ENCODE results near the gene STARD3NL.
"Not testable (repeated sequence)": the region's sequence is repeated elsewhere in the genome, so short reads cannot be mapped to it uniquely, and the experiment has no call there.

The STARD3NL gene

DNA sequence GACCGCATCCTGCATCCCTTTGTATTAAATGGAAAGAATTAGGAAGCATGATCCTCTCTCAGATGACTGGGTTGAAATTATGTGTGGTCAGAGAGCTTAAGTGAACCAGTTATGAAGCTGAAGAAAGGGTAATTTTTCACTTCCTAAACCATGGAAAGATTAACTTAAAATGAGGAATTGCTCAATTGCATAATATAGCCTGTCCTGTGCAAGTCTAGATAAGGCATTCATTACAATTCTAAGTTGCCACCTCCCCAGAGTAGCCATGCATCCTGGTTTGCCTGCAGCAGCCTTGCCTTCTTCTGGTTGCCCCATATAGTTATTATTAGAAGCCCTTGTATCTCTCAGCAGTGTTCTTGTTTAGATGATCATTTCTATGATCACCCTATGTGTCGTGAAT, 45.3 kb downstream of the STARD3NL start:
- no peak for DNase-seq

DNA sequence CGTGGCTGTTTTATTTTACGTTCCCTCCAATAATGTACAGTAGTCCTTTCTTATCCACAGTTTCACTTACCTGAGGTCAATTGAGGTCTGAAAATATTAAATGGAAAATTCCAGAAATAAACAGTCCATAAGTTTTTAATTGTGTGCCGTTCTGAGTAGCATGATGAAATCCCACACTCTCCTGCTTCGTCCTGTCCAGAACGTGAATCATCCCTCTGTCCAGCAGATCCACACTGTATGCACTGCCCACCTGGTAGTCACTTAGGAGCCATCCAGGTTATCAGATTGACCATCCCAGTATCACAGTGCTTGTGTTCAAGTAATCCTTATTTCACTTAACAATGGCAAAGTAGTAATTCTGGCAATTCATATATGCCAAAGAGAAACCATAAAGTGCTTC, 46.3 kb downstream of the STARD3NL start:
- no peak for DNase-seq

DNA sequence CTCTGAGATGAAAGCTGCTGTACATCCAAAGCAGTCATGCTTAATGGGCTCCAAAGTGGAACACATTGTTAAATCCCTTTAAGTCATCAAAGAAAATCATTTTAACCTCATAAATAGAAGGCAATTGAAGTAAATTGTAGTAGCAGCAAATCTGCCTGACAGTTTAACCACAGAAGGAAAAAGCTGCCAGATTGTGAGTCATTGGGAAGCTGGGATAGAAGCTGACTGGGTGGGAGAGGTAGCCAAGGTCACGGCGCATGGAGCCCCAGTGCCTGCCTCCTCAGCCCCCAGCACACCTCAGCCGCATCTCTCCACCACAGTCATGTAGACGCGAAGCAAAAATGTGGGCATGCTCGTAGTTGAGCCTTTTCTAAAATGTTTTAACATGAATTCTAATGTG, 51.3 kb downstream of the STARD3NL start:
- DNase-seq: peak; percentile 38

DNA sequence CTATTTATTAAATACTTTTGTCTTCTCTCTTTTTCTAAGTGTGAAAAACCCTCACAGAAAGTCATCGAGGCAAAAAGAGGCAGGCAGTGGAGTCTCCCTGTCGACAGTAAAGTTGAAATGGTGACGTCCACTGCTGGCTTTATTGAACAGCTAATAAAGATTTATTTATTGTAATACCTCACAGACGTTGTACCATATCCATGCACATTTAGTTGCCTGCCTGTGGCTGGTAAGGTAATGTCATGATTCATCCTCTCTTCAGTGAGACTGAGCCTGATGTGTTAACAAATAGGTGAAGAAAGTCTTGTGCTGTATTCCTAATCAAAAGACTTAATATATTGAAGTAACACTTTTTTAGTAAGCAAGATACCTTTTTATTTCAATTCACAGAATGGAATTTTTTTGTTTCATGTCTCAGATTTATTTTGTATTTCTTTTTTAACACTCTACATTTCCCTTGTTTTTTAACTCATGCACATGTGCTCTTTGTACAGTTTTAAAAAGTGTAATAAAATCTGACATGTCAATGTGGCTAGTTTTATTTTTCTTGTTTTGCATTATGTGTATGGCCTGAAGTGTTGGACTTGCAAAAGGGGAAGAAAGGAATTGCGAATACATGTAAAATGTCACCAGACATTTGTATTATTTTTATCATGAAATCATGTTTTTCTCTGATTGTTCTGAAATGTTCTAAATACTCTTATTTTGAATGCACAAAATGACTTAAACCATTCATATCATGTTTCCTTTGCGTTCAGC, 52.0 kb downstream of the STARD3NL start:
- DNase-seq: no peak

DNA sequence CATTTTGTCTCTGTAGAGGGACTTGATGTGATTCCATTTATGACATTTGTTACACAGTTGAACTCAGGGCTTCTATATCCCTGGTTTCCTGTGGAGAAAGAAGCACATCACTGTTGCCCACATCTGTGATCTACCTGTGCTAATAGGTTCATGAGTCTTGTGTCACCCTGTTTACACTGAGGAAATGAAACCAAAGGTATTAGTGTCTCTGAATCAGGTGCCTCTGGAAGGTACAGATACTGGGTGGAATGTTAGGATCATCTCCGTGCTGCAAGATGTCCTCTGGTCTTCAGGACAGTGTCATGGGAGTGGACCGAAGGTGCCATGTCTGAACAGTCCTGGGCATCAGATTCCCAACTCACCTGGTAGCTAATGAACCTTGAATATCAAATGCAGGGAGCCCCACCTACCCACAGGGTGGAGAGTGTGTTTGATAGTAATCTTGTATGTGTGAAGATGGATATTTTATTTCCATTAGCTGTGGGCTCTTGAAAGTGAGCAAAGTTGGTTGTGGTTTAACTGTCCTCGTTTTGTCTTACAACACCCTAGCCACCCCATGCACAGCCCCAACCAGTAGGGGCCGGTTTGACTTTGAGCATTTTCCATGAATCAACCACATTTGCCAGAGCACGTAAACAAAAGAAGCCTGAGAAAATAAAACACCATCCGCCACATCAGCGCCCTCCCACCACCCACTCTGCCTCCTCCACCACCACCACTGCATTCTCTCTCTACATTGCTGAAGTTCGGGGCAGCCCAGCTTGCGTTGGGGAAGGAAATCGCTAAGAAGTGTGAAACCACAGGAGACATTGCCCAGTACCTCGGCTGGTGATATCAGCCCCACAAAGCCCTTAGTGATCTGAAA, 54.7 kb downstream of the STARD3NL start:
- peak; percentile 8 for DNase-seq

DNA sequence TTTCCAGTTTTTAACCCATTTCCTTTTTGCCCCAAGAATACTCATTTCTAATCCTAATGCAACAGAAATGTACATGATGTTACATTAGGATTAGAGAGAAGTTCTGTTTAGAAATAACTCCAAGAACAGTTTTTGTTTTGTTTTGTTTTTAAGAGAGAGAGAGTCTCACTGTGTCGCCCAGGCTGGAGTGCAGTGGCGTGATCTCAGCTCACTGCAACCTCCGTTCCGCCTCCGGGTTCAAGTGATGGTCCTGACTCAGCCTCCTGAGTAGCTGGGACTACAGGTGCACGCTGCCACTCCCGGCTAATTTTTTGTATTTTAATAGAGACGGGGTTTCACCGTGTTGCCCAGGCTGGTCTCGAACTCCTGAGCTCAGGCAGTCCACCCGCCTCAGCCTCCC, 56.7 kb downstream of the STARD3NL start:
- not testable (repeated sequence) for DNase-seq

DNA sequence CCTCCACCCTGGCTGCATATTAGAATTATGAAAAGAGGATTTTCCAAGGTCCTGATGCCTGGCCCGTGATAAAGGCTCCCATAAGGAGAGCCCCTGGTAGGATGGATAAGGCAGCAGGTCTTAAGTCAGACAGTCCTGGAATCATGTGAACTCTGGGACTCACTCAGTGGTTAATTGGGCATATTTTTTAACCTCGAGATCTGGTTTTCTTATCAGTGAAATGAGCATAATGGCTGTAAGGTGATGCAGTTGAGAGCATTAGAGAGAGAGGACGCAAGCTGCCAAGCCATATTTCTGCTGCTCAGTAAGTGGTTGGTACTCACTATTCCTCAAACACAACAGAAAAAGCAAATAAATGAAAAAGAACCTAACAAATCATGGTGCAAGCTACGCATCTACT, 57.6 kb downstream of the STARD3NL start:
- no peak for DNase-seq

DNA sequence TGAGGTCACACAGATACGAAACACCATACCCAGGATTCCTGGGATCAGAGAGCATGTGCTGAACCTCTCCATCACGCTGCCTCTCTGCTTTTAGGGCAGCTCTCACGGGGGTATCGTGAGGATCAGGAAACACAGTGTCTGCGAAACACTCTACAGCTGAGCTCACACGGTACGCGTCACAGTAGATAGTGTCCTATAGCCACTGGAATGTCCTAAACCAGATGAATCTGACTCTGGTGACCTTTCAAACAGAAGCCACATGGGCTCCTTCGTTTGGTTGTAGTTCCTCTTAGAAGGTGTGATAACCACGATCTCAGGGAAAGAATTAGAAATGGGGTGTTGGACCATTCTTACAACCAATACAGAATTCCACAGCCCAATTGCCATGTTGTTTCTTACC, 61.1 kb downstream of the STARD3NL start:
- DNase-seq: not testable (repeated sequence)

DNA sequence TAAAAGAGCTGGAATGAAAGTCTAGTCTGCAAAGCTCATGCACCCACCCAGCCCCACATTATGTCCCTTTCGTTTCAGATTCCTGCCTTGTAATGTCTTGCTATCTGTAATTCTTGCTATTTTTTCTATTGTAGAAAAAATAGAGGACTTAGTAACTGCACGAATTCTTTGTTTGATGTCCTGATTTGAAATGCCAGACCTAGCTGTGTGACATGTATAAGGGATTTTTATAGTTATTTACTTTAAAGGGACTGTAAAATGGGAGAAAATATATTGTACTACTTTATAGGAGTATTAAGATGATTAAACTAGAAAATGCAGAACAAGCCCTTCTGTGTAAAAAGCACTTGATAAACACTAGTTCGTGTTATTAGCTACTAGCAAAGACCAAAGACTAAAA, 63.0 kb downstream of the STARD3NL start:
- no peak for DNase-seq

DNA sequence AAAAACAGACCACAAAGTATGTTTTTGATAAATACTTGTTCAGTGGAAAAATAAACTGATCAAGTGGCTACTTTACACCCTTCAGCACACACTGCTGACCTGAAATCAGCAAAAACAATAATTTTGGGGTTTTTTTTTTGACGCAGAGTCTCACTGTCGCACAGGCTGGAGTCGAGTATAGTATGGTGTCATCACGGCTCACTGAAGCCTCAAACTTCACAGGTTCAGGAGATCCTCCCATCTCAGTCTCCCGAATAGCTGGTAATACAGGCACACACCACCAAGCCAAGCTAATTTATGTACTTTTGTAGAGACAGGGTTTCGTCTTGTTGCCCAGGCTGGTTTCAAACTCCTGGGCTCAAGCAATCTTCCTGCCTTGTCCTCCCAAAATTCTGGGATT, 64.8 kb downstream of the STARD3NL start:
- no peak for DNase-seq

DNA sequence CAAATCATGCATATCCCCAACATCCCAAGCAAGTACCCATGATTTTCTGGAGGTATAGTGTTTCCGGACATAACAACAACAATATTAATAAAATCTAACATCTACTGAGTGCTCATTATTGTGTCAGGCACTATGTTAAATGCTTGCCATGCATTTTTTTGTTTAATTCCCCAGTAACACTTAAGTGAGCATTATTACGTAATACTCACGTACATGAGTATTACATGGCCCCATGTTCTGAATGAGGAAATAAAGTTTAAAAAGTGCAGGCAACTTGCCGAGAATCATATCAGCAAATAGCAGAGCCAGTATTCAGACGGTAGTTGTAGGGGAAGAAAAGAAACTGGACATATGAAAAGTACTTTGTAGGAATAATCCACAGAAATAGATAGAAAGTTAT, 65.3 kb downstream of the STARD3NL start:
- not testable (repeated sequence) for DNase-seq

DNA sequence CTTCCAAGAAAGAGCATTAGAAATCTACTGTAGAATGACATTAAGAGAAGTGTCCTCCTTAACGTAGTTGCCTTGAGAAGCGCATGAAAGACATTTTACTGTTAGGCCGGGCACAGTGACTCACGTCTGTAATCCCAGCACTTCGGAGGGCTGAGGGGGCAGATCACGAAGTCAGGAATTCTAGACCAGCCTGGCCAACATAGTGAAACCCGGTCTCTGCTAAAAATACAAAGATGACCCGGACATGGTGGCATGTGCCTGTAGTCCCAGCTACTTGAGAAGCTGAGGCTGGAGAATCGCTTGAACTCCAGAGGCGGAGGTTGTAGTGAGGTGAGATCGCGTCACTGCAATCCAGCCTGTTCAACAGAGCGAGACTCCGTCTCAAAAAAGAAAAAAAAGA, 66.5 kb downstream of the STARD3NL start:
- no peak for DNase-seq

DNA sequence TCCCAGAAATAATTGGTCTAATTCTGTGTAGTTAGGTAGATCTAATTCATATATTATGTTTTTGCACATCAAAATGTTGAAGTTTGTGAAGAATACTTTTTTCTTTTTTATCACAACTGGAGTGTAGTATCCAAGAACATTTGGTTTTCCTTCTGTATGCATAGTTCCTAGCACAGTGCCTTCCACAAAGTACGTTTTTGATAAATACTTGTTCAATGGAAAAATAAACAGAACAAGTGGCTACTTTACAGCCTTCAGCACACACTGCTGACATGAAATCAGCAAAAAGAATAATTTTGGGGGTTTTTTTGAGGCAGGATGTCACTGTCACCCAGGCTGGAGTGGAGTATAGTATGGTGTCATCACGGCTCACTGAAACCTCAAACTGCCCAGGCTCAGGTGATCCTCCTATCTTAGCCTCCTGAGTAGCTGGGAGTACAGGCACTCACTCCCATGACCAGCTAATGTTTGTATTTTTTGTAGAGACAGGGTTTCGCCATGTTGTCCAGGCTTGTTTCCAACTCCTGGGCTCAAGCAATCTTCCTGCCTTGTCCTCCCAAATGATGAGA, 67.4 kb downstream of the STARD3NL start:
- no peak for DNase-seq

DNA sequence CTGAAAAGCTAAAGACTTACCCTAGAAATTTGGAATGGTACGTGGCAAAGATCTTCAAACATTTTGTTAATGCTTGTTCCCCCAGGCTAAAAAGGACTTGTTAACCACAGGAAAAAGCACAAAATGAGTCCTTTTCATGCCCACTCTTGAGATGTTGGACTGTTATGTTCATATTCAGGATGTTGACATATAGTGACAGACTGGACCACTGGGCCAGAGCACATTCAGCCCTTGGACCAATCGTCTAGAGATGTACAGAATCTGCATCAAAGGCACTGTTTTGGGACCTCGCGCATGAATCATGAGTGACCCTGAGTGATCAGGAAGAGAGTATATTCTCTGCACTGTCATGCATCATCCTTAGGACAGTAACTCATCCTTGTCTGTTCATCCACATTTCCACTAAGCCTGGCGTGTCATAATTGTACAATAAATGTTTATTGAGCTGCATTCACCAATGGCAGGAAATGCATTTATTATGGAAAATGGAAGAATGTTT, 70.1 kb downstream of the STARD3NL start:
- no peak for DNase-seq

DNA sequence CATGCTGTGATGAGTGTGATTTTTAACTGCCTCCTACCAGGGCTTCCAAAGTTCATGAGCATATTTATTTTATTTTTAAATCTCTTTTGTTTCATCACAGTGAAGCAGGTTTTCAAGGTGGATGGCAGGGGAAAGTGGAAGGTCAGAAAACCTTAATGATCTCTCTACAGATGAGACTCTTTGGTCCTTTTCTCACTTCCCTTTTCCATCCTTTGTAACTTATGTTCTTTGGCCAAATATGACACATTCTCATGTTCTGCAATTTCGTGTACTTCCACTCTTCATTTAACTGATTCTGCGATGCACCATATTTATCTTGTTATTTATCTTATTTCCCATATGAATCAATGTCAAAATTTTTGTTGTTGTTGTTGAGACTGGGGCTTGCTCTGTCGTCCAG, 71.8 kb downstream of the STARD3NL start:
- DNase-seq: not testable (repeated sequence)

DNA sequence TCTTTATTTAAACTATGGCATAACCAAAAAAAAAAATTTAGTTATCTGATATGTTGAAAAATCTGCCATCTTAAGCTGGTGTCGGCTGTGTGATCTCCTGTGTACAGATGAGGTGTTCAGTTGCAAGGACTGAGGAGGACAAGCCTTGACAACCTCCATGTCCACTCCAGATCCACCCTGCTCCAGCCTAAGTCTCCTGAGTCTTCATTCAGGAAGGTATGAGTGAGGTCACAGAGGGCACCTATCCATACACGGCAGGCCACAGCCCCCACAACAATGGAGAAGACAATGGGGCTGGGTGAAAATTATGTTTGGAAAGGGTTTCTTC, 79.3 kb downstream of the STARD3NL start:
- DNase-seq: no peak

DNA sequence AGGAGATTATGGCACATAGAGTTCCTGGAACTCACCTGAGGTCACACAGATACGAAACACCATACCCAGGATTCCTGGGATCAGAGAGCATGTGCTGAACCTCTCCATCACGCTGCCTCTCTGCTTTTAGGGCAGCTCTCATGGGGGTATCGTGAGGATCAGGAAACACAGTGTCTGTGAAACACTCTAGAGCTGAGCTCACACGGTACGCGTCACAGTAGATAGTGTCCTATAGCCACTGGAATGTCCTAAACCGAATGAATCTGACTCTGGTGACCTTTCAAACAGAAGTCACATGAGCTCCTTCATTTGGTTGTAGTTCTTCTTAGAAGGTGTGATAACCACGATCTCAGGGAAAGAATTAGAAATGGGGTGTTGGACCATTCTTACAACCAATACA, 81.1 kb downstream of the STARD3NL start:
- DNase-seq: not testable (repeated sequence)

DNA sequence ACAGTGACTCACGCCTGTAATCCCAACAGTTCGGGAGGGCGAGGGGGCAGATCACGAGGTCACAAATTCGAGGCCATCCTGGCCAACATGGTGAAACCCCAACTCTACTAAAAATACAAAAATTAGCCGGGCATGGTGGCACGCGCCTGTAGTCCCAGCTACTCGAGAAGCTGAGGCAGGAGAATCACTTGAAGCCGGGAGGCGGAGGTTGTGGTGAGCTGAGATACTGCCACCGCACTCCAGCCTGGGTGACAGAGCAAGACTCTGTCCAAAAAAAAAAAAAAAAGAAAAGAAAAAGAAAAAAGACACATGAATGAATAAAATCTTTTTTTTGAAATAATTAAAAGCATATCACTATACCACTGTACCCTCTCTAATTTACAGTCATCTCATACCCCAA, 83.6 kb downstream of the STARD3NL start:
- DNase-seq: not testable (repeated sequence)

DNA sequence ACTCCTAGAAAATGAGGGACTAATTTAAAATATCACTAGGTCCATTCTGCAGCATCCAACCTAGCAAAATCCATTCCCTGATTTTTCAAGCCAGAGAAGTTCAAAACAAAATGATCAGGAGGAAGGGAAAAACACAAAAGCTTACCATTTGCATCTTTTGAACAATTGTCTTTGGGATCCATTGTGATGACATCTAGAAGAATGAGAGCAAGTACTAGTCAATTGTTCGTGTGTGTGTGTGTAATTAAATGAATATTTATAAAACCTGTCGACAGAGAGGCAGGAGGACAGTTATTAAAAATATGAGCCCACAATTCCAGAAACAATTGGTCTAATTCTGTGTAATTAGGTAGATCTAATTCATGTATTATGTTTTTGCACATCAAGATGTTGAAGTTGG, 84.0 kb downstream of the STARD3NL start:
- DNase-seq: not testable (repeated sequence)

DNA sequence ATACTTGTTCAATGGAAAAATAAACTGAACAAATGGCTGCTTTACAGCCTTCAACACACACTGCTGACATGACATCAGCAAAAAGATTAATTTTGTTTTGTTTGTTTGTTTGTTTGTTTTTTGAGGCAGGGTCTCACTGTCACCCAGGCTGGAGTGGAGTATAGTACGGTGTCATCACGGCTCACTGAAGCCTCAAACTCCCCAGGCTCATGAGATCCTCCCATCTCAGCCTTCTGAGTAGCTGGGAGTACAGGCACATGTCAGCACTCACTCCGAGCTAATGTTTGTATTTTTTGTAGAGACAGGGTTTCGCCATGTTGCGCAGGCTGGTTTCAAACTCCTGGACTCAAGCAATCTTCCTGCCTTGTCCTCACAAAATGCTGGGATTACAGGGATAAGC, 84.5 kb downstream of the STARD3NL start:
- DNase-seq: no peak

DNA sequence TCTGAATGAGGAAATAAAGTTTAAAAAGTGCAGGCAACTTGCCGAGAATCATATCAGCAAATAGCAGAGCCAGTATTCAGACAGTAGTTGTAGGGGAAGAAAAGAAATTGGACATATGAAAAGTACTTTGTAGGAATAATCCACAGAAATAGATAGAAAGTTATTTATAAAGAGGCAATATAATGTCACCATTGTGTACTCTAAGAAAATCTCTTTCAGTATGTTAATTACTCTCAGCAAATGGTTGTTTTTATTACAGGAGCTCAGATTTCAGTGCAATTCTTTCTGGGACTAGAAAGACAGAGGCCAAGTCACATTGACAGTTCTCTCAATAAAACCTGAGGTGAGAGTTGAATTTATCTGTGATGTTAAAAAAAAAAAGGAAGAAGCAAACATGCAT, 85.2 kb downstream of the STARD3NL start:
- not testable (repeated sequence) for DNase-seq

DNA sequence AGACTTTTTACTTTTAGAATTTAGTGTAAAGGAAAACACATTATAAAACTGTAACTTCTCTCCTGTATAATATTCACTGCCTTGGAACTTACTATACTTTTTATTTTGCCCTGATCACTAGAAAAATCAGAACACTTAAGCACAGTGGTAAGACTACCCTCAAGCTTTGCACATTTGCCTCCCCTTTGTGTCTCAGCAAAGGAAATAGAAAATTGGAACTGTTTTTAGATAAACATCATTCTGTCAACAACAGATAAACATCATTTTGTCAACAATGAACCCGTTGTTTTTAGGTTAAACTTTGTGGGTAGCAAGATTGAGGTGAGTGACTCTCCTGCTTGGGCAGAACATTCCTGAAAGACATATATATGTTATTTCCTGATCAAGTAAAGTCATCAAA, 86.6 kb downstream of the STARD3NL start:
- DNase-seq: not testable (repeated sequence)

DNA sequence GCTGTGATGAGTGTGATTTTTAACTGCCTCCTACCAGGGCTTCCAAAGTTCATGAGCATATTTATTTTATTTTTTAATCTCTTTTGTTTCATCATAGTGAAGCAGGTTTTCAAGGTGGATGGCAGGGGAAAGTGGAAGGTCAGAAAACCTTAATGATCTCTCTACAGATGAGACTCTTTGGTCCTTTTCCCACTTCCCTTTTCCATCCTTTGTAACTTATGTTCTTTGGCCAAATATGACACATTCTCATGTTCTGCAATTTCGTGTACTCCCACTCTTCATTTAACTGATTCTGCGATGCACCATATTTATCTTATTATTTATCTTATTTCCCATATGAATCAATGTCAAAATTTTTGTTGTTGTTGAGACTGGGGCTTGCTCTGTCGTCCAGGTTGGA, 87.9 kb downstream of the STARD3NL start:
- DNase-seq: not testable (repeated sequence)

Measured in fibroblast of skin of scalp (primary cell).